ENCODE data around the gene RPL41.

GRCh38 chr12:56086608-56087007, 29.8 kb upstream of the RPL41 start:
- TF ChIP-seq CTCF (IDR thresholded peaks at IDR 0.05), result no peak
- TF ChIP-seq POLR2A (IDR thresholded peaks at IDR 0.05), result no peak

All from heart left ventricle (tissue), 13 donors.